ENCODE measurements around the gene IFT122. TPM values are rescaled to one million over a fixed set of nuclear protein-coding genes. Genes with fewer than 3 reads are reported as not detected.
"Not testable (repeated sequence)": the region's sequence is repeated elsewhere in the genome, so short reads cannot be mapped to it uniquely, and the experiment has no call there.

IFT122 gene, protein sequence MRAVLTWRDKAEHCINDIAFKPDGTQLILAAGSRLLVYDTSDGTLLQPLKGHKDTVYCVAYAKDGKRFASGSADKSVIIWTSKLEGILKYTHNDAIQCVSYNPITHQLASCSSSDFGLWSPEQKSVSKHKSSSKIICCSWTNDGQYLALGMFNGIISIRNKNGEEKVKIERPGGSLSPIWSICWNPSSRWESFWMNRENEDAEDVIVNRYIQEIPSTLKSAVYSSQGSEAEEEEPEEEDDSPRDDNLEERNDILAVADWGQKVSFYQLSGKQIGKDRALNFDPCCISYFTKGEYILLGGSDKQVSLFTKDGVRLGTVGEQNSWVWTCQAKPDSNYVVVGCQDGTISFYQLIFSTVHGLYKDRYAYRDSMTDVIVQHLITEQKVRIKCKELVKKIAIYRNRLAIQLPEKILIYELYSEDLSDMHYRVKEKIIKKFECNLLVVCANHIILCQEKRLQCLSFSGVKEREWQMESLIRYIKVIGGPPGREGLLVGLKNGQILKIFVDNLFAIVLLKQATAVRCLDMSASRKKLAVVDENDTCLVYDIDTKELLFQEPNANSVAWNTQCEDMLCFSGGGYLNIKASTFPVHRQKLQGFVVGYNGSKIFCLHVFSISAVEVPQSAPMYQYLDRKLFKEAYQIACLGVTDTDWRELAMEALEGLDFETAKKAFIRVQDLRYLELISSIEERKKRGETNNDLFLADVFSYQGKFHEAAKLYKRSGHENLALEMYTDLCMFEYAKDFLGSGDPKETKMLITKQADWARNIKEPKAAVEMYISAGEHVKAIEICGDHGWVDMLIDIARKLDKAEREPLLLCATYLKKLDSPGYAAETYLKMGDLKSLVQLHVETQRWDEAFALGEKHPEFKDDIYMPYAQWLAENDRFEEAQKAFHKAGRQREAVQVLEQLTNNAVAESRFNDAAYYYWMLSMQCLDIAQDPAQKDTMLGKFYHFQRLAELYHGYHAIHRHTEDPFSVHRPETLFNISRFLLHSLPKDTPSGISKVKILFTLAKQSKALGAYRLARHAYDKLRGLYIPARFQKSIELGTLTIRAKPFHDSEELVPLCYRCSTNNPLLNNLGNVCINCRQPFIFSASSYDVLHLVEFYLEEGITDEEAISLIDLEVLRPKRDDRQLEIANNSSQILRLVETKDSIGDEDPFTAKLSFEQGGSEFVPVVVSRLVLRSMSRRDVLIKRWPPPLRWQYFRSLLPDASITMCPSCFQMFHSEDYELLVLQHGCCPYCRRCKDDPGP
- 10 to 100 TPM; 27.8 to 32.4 TPM for total RNA-seq

DNA sequence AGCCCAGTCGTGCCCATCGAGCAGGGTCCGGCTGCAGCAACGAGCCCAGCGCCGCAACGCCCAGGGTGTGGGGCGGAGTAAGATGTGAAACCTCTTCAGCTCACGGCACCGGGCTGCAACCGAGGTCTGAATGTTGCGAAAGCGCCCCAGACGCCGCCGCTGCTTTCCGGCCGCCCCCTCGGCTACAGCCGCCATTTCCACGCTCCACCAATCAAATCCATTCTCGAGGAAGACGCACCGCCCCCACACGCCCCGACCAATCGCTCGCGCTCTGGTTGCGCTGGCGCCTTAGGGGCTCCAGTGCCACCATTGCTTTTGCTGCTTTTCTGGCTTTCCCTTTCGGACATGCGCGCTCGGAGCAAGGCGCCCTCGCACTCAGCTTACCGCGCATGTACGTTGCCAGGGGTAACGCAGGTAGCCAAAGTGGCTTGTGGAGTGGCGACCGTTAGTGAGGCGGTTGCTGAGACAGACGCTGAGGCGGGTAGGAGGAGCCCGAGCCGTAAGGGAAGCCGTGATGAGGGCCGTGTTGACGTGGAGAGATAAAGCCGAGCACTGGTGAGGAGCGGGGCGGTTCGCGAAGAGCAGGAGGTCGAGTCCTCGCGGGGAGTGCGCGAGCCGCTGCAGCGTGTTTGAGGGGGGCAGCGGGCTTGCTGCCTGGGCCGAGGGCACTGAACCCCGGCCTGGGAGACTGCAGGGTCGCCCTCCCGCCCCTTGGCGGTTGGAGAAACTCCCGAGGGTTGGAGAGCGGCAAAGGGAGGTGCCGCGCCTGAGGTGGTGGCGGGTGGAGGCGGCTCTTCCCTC is at the start of gene IFT122, which contains the start of gene MBD4:
TSS of gene IFT122 (plus strand) at position 408 of the 801 bp plus-strand sequence. CDS start at position 515, 107 bp downstream.
TSS of gene MBD4 (minus strand) at position 132 of the 801 bp plus-strand sequence. CDS start at position 17, 115 bp downstream.
- Mint-ChIP-seq H3K36me3 (ENCODE audit: low read depth) (peaks cover 24% of the 10 kb centered on the region), H3K27ac (peak within 1 kb of the TSS; percentile 89), H3K9me3 (no peaks in the 10 kb centered on the region), H3K4me1 (ENCODE audit: low read depth) (peaks cover 53% of the 10 kb centered on the region), H3K27me3 (ENCODE audit: low read depth) (no peaks in the 10 kb centered on the region), H3K4me3 (peak within 1 kb of the TSS; percentile 87)
- CTCF ChIA-PET: interaction anchor here (0.9 to 2.9 kb wide), 7 partner anchors 11 to 124 kb away, joined by 3 to 10 read pairs (median 4); a partner anchor contains a TSS
- intact Hi-C loops (cut with micrococcal nuclease): loop anchor here (1.0 to 10.0 kb wide), 17 partner anchors 12 to 1385 kb away; partner anchors contain the start of genes ACAD9, CNBP, EFCAB12 and HMCES
- peak; percentile 99 for DNase-seq

DNA sequence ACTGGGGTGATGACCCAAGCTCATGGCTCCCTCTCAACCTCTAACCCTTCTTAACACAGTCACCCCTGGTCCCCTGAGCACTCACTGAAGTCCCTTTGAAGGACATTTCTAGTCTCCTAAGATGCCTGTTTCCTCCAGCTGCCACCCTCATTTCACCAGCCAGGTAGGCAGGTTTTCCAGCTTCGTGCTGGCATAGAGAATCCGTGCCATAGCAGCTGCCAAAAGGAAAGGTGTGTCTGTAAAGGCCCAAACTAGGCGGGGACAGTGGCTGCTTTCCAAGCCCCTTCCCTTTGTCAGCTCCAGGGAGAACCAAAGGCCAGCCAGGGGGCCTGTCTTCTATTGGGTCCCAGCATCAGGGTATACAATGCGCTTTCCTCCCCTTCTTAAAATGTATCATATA is 48.4 kb upstream of the IFT122 start:
- H3K4me3 Mint-ChIP-seq; H3K27me3 Mint-ChIP-seq (ENCODE audit: low read depth); H3K4me1 Mint-ChIP-seq (ENCODE audit: low read depth); CTCF ChIA-PET; H3K9me3 Mint-ChIP-seq; intact Hi-C loops (cut with micrococcal nuclease); DNase-seq: not testable (repeated sequence)
- peak overlapping the region; percentile 26 for H3K27ac Mint-ChIP-seq
- H3K36me3 Mint-ChIP-seq (ENCODE audit: low read depth): peaks cover 34% of the 10 kb centered on the region

DNA sequence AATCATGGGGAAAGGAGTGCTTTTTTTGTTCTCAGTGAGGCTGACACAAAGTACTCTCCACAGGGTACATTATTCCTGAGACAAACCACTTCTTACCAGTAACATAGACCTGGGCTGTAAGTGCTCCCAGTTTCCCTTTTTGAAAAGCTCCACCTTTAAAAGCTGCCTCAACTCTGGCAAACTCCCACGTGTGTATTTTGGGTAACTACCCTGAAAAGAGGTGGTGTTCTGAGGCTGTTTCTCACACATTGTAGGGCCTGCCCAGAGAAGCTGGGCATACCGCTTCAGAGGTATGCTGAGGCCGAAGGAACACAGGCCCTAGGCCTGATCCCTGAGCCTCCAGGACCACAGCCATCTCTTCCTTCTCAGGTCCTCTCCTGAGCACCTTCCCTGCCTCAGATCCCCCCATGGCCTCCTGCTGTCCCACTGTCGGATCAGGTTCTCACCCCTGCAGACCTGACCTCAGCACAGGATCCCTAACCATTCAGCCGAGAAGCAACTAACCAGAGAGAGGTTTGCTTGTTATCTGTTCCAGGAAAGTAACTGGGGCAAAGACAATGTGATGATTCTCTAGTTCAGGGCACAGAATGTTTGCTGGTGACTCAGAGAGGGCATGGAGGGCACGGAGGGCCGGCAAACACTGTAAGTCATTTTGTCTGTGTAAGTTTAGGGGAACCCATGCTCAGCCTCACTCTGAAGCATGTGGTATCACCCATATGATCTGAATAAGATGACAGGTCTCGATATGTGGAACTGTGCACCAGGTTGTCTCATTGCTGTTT is 47.7 kb upstream of the IFT122 start:
- intact Hi-C loops (cut with micrococcal nuclease); DNase-seq; H3K27ac Mint-ChIP-seq; H3K27me3 Mint-ChIP-seq (ENCODE audit: low read depth); H3K4me3 Mint-ChIP-seq; CTCF ChIA-PET; H3K9me3 Mint-ChIP-seq: not testable (repeated sequence)
- peaks cover 17% of the 10 kb centered on the region for H3K4me1 Mint-ChIP-seq (ENCODE audit: low read depth)
- H3K36me3 Mint-ChIP-seq (ENCODE audit: low read depth): peaks cover 34% of the 10 kb centered on the region

DNA sequence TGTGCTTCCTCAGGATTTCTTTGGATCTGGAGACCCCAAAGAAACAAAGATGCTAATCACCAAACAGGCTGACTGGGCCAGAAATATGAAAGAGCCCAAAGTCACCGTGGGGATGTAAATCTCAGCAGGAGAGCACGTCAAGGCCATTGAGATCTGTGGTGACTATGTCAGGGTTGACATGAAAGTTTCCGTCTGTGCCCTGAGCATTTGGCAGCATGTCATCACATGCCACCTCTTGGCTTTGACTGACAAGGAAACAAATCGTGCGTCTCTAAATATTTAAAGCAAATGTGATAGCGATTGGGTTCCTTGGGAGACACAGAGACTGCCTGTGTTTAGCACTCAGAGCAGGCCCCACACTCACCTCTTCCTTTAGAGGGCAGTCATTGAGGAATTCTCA is 46.8 kb upstream of the IFT122 start:
- Mint-ChIP-seq H3K9me3 (no peaks in the 10 kb centered on the region), H3K4me3 (no peak overlapping the region), H3K27me3 (ENCODE audit: low read depth) (no peaks in the 10 kb centered on the region), H3K4me1 (ENCODE audit: low read depth) (peaks cover 27% of the 10 kb centered on the region), H3K27ac (no peak overlapping the region), H3K36me3 (ENCODE audit: low read depth) (peaks cover 34% of the 10 kb centered on the region)
- no peak for DNase-seq
- CTCF ChIA-PET: no interaction called here
- intact Hi-C loops (cut with micrococcal nuclease): no loop called here

DNA sequence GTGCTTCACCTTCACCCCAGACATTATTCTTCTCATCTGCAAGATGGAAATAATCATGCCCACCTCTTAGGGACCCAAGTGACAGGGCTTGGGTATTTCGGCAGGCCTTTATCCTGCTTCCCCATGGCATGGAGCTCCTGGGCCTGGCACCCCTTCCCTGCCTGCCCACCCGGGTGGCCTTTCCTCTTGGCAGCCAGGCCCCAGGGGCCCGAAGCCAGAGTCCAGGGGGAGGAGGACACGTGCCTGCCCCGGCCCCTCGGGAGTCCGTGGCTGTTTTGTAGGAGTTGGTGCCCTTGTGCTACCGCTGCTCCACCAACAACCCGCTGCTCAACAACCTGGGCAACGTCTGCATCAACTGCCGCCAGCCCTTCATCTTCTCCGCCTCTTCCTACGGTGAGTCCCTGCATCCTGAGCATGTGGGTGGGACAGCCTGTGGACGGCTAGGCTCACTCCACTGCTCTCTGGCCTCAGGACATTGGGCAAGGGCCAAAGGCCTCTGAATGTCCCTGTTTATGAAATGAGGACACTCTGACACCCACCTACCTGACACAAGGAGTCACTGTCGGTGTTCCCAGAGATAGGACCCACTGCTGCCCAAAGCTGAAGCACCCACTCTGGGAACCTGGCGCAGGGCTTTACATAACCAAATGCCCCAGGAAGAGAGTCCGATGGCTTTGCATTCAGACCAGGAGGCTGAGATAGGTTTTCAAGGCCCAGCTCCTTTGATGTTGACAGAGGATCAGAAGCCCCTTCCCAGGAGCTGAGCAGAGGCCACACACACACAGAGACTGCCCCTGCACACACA is 46.1 kb upstream of the IFT122 start:
- H3K9me3 Mint-ChIP-seq; H3K4me3 Mint-ChIP-seq; DNase-seq; intact Hi-C loops (cut with micrococcal nuclease); H3K27ac Mint-ChIP-seq; H3K27me3 Mint-ChIP-seq (ENCODE audit: low read depth): not testable (repeated sequence)
- CTCF ChIA-PET: interaction anchor here (1.7 kb wide), 1 partner anchor 11 kb away, joined by 4 read pairs; no protein-coding TSS in a partner anchor
- Mint-ChIP-seq H3K4me1 (ENCODE audit: low read depth) (peaks cover 31% of the 10 kb centered on the region), H3K36me3 (ENCODE audit: low read depth) (peaks cover 36% of the 10 kb centered on the region)

DNA sequence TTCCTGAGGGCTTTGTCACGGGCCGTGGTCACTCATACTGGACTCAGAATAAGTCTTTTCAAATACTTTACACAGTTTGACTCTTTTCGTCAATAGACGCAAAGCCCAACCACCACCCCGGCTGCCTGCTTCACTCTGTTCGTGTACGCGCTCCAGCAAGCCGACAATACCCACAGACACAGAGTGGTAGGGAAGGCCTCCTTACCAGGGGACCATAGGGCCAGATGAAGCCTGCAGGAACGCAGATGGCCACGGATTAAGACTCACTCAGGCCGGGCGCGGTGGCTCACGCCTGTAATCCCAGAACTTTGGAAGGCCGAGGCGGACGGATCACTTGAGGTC is 41.2 kb upstream of the IFT122 start:
- DNase-seq: peak; percentile 19
- Mint-ChIP-seq H3K27me3 (ENCODE audit: low read depth) (no peaks in the 10 kb centered on the region), H3K4me1 (ENCODE audit: low read depth) (peaks cover 31% of the 10 kb centered on the region), H3K9me3 (no peaks in the 10 kb centered on the region), H3K4me3 (peak overlapping the region; percentile 100), H3K36me3 (ENCODE audit: low read depth) (peaks cover 18% of the 10 kb centered on the region), H3K27ac (peak overlapping the region; percentile 99)
- intact Hi-C loops (cut with micrococcal nuclease): loop anchor here (1.0 to 5.0 kb wide), 7 partner anchors 26 to 713 kb away; partner anchors contain the start of genes EFCAB12, IFT122, ISY1 and PLXND1
- CTCF ChIA-PET: interaction anchor here (0.9 kb wide), 1 partner anchor 57 kb away, joined by 3 read pairs; no protein-coding TSS in a partner anchor

DNA sequence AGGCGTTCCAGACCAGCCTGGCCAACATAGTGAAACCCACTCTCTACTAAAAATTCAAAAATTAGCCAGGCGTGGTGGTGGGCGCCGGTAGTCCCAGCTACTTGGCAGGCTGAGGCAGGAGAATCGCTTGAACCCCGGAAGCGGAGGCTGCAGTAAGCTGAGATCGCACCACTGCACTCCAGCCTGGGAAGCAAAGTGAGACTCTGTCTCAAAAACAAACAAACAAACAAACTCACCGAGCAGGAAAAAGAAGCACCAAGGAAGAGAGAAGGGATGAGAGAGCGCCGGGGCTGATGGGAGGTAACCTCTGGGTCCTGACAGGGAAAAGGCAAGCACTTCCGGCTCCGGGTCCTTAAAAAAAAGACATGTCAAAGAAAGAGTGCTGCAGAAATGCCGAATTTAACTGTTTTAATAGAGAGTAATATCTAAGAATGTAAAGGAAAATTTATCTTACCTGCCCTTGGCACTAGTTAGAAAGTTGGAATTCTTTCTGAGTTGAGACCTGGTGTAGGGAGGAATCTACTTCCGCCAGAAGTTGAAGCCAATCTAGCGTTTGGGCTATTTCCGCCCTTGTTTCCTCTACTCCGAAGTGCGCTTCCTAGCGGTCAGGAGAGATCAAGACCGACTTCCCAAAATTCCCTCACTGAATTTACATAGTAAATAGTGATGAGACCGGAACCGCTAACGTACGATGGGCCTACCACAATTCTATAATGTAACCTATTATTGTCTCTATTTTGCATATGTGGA is 40.7 kb upstream of the IFT122 start:
- H3K36me3 Mint-ChIP-seq (ENCODE audit: low read depth): peaks cover 18% of the 10 kb centered on the region
- H3K9me3 Mint-ChIP-seq: no peaks in the 10 kb centered on the region
- no peaks in the 10 kb centered on the region for H3K27me3 Mint-ChIP-seq (ENCODE audit: low read depth)
- DNase-seq: peak; percentile 87
- H3K4me1 Mint-ChIP-seq (ENCODE audit: low read depth): peaks cover 31% of the 10 kb centered on the region
- peak overlapping the region; percentile 99 for H3K27ac Mint-ChIP-seq
- intact Hi-C loops (cut with micrococcal nuclease): loop anchor here (1.0 to 5.0 kb wide), 7 partner anchors 25 to 712 kb away; partner anchors contain the start of genes EFCAB12, IFT122, ISY1 and PLXND1
- CTCF ChIA-PET: interaction anchor here (0.6 to 1.7 kb wide), 13 partner anchors 9 to 425 kb away, joined by 3 to 9 read pairs (median 4); partner anchors contain the start of genes EFCAB12 and IFT122
- H3K4me3 Mint-ChIP-seq: peak overlapping the region; percentile 100

DNA sequence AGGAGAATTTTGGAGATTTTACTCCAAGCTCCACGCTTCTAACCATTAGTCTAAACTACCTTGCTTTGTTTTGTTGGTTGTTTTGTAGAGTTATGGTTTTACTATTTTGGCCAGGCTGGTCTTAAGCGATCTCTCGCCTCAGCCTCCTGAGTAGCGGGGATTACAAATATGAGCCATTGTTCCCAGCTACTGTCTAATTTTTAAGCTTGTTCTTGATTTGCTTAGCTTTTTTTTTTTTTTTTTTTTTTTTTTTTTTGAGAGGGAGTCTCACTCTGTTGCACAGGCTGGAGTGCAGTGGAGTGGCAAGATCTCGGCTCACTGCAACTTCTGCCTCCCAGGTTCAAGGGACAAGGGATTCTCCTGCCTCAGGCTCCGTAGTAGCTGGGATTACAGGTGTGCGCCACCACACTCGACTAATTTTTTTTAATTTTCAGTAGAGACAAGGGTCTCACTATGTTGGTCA is 40.1 kb upstream of the IFT122 start:
- H3K4me1 Mint-ChIP-seq (ENCODE audit: low read depth): peaks cover 31% of the 10 kb centered on the region
- no peaks in the 10 kb centered on the region for H3K27me3 Mint-ChIP-seq (ENCODE audit: low read depth)
- CTCF ChIA-PET: interaction anchor here (0.6 to 1.7 kb wide), 14 partner anchors 9 to 425 kb away, joined by 3 to 9 read pairs (median 4); partner anchors contain the start of genes EFCAB12 and IFT122
- peaks cover 15% of the 10 kb centered on the region for H3K36me3 Mint-ChIP-seq (ENCODE audit: low read depth)
- peak; percentile 55 for DNase-seq
- H3K9me3 Mint-ChIP-seq: no peaks in the 10 kb centered on the region
- intact Hi-C loops (cut with micrococcal nuclease): loop anchor here (1.0 to 5.0 kb wide), 7 partner anchors 24 to 711 kb away; partner anchors contain the start of genes EFCAB12, IFT122, ISY1 and PLXND1
- H3K27ac Mint-ChIP-seq: peak overlapping the region; percentile 99
- peak overlapping the region; percentile 100 for H3K4me3 Mint-ChIP-seq

DNA sequence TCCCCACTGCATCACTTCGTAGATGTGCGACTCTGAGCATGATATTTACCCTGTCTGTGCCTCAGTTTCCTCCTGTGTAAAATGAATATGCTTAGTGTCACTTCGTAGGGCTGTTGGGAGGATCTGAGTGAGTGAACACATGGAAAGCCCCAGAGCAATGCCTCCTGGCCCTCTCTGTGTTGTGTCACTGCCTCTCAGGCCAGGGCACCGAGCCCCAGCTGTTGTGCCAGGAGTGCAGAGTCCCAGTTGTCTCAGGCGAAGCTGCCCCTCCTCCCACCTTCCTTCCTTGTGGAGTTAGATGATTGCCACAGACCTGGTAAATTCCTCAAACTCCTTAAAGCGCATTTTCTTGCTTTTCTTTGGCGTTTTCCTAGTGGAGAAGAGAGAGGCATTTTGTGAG is 37.8 kb upstream of the IFT122 start:
- no peak for DNase-seq
- CTCF ChIA-PET: interaction anchor here (0.6 kb wide), 1 partner anchor 79 kb away, joined by 3 read pairs; no protein-coding TSS in a partner anchor
- no peaks in the 10 kb centered on the region for H3K27me3 Mint-ChIP-seq (ENCODE audit: low read depth)
- H3K36me3 Mint-ChIP-seq (ENCODE audit: low read depth): peaks cover 11% of the 10 kb centered on the region
- peaks cover 15% of the 10 kb centered on the region for H3K4me1 Mint-ChIP-seq (ENCODE audit: low read depth)
- no peaks in the 10 kb centered on the region for H3K9me3 Mint-ChIP-seq
- no peak overlapping the region for H3K27ac Mint-ChIP-seq
- intact Hi-C loops (cut with micrococcal nuclease): no loop called here
- no peak overlapping the region for H3K4me3 Mint-ChIP-seq

Measured in activated naive CD4-positive, alpha-beta T cell treated with anti-CD3 and anti-CD28 coated beads for 36 hours (primary cell).